Fibroblast of mammary gland (primary cell): ENCODE results near the gene TBCEL.
A peak's percentile ranks its signal among the peaks of the same experiment; 100 is the strongest.
"Not testable (repeated sequence)": the region's sequence is repeated elsewhere in the genome, so short reads cannot be mapped to it uniquely, and the experiment has no call there.

Source experiments
- DNase-seq: peaks from one replicate; pipeline ENCODE4 v3.0.0-alpha.2; 2010; ENCODE audit warnings: low read depth
- H3K4me3 ChIP-seq: 2 replicates; pipeline ENCODE4 v1.5.1; 2011; ENCODE audit warnings: low read depth, mild to moderate bottlenecking, low read length, moderate library complexity; ENCODE audit not compliant: control insufficient read depth
- TF ChIP-seq, protein P1 (sequence below): conservative IDR thresholded peaks from 2 replicates; pipeline ENCODE4 v1.5.1; 2011; ENCODE audit warnings: low read depth, low read length, inconsistent platforms; ENCODE audit not compliant: control insufficient read depth, insufficient read depth

TBCEL gene

DNA sequence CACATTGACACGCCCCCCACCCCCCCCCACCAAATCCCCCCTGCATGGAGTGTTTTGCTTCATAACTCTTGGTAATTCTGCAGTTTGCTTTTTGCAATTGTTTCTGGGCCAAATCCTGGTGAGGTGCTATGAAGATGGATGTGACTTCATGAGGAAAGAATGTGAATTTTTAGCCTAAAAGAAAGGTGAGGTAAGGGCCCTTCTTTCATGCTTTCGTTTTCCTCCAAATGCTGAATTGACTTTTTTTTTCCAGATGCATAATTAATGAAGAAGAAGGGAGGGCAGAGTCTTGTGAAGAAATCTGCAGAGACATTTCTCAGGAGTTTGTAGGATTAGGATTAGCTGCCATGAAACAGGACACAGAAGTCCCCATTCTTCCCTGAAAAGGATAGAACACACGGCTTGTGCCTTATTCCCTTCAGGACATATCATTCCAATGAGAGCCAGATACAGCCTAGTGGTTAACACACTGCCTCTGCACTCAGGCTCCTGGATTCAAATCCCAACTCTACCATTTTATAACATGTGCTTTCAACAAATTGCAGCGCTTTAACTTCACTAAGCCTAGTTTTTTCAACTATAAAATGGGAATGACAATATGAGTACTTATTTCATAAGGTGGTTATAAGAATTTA lies 19.6 kb upstream of the TBCEL start:
- TF ChIP-seq, protein P1, sequence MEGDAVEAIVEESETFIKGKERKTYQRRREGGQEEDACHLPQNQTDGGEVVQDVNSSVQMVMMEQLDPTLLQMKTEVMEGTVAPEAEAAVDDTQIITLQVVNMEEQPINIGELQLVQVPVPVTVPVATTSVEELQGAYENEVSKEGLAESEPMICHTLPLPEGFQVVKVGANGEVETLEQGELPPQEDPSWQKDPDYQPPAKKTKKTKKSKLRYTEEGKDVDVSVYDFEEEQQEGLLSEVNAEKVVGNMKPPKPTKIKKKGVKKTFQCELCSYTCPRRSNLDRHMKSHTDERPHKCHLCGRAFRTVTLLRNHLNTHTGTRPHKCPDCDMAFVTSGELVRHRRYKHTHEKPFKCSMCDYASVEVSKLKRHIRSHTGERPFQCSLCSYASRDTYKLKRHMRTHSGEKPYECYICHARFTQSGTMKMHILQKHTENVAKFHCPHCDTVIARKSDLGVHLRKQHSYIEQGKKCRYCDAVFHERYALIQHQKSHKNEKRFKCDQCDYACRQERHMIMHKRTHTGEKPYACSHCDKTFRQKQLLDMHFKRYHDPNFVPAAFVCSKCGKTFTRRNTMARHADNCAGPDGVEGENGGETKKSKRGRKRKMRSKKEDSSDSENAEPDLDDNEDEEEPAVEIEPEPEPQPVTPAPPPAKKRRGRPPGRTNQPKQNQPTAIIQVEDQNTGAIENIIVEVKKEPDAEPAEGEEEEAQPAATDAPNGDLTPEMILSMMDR = no peak
- DNase-seq = no peak
- no peak overlapping the region for H3K4me3 ChIP-seq

DNA sequence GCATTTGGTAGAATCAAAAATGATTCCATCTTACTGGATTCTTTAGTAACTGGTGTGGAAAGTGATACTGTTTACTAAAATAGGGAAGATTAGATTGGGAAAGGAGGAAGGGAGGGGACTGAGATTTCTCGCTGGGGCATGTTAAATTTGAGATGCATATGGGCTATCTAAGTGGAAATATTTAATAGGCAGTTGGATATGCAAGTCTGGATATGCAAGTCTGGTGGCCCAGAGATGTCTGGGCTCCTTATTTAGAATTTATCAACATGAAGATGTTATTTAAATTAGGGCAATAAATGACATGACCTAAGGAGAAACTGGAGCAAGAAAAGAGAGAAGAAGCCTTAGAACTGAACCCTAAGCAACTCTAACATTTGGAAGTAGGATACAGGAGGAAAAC lies 17.0 kb upstream of the TBCEL start:
- DNase-seq = no peak
- H3K4me3 ChIP-seq = no peak overlapping the region
- TF ChIP-seq, protein P1 = no peak

DNA sequence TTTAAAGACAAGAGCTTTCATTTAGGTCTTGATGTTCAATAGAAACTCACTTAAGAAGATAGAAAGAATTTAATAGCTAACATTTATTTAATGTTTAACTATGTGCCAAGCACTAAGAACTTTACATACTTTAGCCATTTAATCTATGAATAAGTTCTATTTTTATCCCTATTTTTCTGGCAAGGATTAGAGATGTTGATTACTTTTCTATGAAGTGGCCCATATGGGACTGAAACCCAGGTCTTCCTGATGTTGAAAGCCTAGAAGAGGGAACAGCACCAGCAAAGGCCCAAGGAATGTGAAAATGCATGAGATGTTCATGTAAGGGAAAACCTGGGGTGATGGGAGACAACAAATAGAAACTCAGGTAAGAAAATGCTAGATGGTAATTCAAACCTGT lies 15.4 kb upstream of the TBCEL start:
- no peak overlapping the region for H3K4me3 ChIP-seq
- no peak for DNase-seq
- TF ChIP-seq, protein P1 = no peak

DNA sequence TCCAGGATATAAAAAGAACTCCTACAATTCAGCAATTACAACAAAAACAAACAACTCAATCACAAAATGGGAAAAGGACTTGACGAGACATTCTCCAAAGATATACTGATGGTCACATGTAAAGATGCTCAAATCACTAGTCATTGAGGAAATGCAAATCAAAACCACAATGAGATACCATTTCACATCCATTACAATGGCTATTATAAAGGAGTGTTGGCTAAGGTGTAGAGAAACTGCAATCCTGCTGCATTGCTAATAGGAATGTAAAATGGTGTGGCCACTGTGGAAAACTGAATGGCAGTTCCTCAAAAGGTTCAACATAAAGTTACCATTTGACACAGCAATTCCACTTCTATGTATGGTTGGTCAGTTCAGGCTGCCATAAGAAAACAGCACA lies 11.8 kb upstream of the TBCEL start:
- H3K4me3 ChIP-seq = no peak overlapping the region
- TF ChIP-seq, protein P1 = no peak
- DNase-seq = no peak

DNA sequence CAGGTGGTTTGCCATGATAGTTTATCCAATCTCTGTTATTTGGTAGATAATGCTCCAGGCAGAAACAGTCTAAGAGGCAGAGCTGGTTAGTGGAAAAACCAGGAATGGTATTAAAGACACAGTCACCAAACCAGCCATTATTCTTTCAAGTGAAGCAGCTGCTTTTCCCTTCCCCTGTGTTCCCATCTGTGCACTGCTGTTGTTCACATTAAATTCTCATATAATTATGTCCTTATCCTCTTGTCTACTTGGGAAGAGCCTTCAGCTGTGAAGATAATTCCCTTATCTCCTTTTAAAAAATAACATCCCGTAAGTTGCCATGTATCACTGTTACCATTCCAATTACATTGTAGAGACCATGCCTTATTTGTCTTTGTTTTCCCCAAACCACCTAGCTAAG lies 5.2 kb upstream of the TBCEL start:
- H3K4me3 ChIP-seq = no peak overlapping the region
- DNase-seq = no peak
- TF ChIP-seq, protein P1 = no peak

DNA sequence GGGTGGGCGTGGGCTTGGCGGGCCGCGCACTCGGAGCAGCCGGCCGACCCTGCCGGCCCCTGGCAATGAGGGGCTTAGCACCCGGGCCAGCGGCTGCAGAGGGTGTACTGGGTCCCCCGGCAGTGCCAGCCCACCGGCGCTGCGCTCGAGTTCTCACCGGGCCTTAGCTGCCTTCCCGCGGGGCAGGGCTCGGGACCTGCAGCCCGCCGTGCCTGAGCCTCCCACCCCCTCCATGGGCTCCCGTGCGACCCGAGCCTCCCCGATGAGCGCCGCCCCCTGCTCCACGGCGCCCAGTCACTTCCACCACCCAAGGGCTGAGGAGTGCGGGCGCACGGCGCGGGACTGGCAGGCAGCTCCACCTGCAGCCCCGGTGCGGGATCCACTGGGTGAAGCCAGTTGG lies 2.2 kb upstream of the TBCEL start:
- H3K4me3 ChIP-seq, DNase-seq: not testable (repeated sequence)

DNA sequence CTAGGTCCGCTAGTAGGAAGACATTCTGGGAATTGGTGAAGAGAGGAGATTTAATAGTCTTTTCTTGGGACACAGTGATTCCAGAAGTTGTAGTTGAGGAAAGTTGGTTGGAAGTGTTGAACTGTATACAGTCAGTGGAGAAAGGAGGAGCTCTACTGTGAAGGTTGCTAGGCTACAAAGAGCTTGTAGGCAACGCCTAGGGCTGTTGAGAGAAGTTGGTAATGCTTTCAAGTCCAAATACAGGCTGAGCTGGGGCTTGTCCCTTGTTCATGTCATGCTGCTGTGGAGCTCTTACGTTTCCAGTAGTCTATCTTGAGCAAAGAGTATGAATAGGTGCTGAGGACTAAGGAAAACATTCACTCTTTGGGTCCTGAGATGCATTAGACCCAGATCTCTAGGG lies 1.1 kb downstream of the TBCEL start:
- peak; percentile 30 for DNase-seq
- peak overlapping the region; percentile 72 for H3K4me3 ChIP-seq
- TF ChIP-seq, protein P1 = no peak

DNA sequence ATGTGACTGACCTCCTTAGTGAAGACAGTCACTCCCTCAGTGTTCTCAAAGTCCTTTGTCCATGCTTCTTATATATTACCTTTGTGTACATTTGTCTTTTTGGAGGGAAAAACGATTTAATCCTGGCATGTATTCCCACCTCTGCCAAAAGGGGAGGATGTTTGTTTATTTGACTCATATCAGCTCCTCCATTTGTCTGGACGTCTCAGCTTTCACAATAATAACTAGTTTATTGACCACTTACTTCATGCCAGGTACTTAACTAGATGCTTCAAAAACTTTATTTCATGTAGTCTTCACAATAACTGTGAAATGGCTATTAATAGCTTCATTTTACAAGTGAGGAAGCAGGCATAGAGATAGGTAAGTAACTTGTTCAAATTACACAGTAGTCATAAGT lies 5.3 kb downstream of the TBCEL start:
- TF ChIP-seq, protein P1 = no peak
- no peak overlapping the region for H3K4me3 ChIP-seq
- DNase-seq = no peak
